IMR-90 (cell line): ENCODE measurements around the gene ERVFRD-1. TPM values are rescaled to one million over a fixed set of nuclear protein-coding genes. Genes with fewer than 3 reads are reported as not detected.
A peak's percentile ranks its signal among the peaks of the same experiment; 100 is the strongest.
"Not testable (repeated sequence)": the region's sequence is repeated elsewhere in the genome, so short reads cannot be mapped to it uniquely, and the experiment has no call there.

Source experiments
- ATAC-seq: fragments of 200-7000 bp; cut with Tn5 transposase; 2 replicates; pipeline ENCODE4 v1.9.1; 2020; ENCODE audit warnings: low read depth, mild to moderate bottlenecking, moderate library complexity
- BruUV-seq: library from RNA; stranded (reverse); fragments of 400-500 nt; replicated peaks from 2 replicates; lab custom pipeline; 2021; lab: Mats Ljungman, UMichigan
- CTCF ChIA-PET: fragments of 300-600 bp; formaldehyde crosslinking; extraction: SDS; loops from one replicate; lab custom pipeline; 2021; ENCODE audit warnings: antibody characterized with exemption; lab: Yijun Ruan, JAX
- POLR2A ChIA-PET: fragments of 300-600 bp; sonication (Branson Sonifier 250); formaldehyde crosslinking; loops from one replicate; lab custom pipeline; 2022; ENCODE audit warnings: antibody characterized with exemption; ENCODE audit not compliant: unreplicated experiment; lab: Charles Lee
- DNase-seq: peaks from one replicate; pipeline ENCODE4 v3.0.0; 2013
- H2AFZ ChIP-seq: replicated peaks from 2 replicates; pipeline ENCODE3; 2013; ENCODE audit warnings: low read length, mild to moderate bottlenecking; ENCODE audit not compliant: poor library complexity
- H2AK5ac ChIP-seq: 2 replicates; pipeline ENCODE4 v1.6.1; 2013; ENCODE audit warnings: low read depth, low read length, inconsistent platforms
- H2AK9ac ChIP-seq: replicated peaks from 2 replicates; pipeline ENCODE3; 2013; ENCODE audit warnings: mild to moderate bottlenecking, low read depth, low read length, moderate library complexity; ENCODE audit not compliant: poor library complexity
- H2BK120ac ChIP-seq: 2 replicates; pipeline ENCODE4 v1.6.1; 2013; ENCODE audit warnings: low read depth, low read length, inconsistent platforms
- H2BK15ac ChIP-seq: 3 replicates; pipeline ENCODE4 v1.6.1; 2013; ENCODE audit warnings: low read depth, low read length, inconsistent platforms
- H2BK20ac ChIP-seq: 2 replicates; pipeline ENCODE4 v1.6.1; 2013; ENCODE audit warnings: low read depth, mild to moderate bottlenecking, inconsistent platforms, low read length, moderate library complexity
- H2BK5ac ChIP-seq: 2 replicates; pipeline ENCODE4 v1.6.1; 2013; ENCODE audit warnings: mild to moderate bottlenecking, low read depth, low read length, inconsistent platforms; ENCODE audit not compliant: poor library complexity, severe bottlenecking
- H3K14ac ChIP-seq: replicated peaks from 2 replicates; pipeline ENCODE4 v1.6.1; 2013; ENCODE audit warnings: low read depth, low read length, inconsistent platforms
- H3K18ac ChIP-seq: 2 replicates; pipeline ENCODE4 v1.6.1; 2013; ENCODE audit warnings: low read depth, low read length, control low read depth
- H3K23ac ChIP-seq: 2 replicates; pipeline ENCODE4 v1.6.1; 2013; ENCODE audit warnings: low read depth, low read length, inconsistent platforms
- H3K27ac ChIP-seq: 2 replicates; pipeline ENCODE4 v1.5.1; 2013; ENCODE audit warnings: mild to moderate bottlenecking, control low read depth, low read length; ENCODE audit not compliant: insufficient read depth
- H3K27me3 ChIP-seq: 2 replicates; pipeline ENCODE4 v1.6.1; 2013; ENCODE audit warnings: low read length; ENCODE audit not compliant: control insufficient read depth, insufficient read depth
- H3K36me3 ChIP-seq: 2 replicates; pipeline ENCODE4 v1.6.1; 2013; ENCODE audit warnings: low read length, mixed read lengths; ENCODE audit not compliant: control insufficient read depth, insufficient read depth
- H3K4ac ChIP-seq: 2 replicates; pipeline ENCODE4 v1.6.1; 2013; ENCODE audit warnings: low read depth, low read length, inconsistent platforms
- H3K4me1 ChIP-seq: 2 replicates; pipeline ENCODE4 v1.6.1; 2013; ENCODE audit warnings: low read length, mixed read lengths; ENCODE audit not compliant: control insufficient read depth, insufficient read depth
- H3K4me2 ChIP-seq: 2 replicates; pipeline ENCODE4 v1.6.1; 2013; ENCODE audit warnings: low read depth, mild to moderate bottlenecking, control low read depth, low read length, moderate library complexity
- H3K4me3 ChIP-seq: 2 replicates; pipeline ENCODE4 v1.5.1; 2013; ENCODE audit warnings: low read depth, mild to moderate bottlenecking, control low read depth, low read length, moderate library complexity; ENCODE audit not compliant: insufficient read depth
- H3K56ac ChIP-seq: 2 replicates; pipeline ENCODE4 v1.6.1; 2013; ENCODE audit warnings: low read length, inconsistent platforms; ENCODE audit not compliant: insufficient read depth; ENCODE audit errors: extremely low read depth
- H3K79me1 ChIP-seq, 2 experiments: 2 replicates each; pipeline ENCODE4 v1.6.1; 2013; ENCODE audit warnings: low read length in 2 of 2, inconsistent platforms in 1 of 2, low read depth in 1 of 2
- H3K9ac ChIP-seq: 2 replicates; pipeline ENCODE4 v1.6.1; 2013; ENCODE audit warnings: low read depth, low read length, control low read depth
- H3K9me1 ChIP-seq: 2 replicates; pipeline ENCODE4 v1.6.1; 2013; ENCODE audit warnings: low read length, inconsistent platforms; ENCODE audit not compliant: insufficient read depth
- H3K9me3 ChIP-seq: 2 replicates; pipeline ENCODE4 v1.6.1; 2013; ENCODE audit warnings: low read length; ENCODE audit not compliant: control insufficient read depth, insufficient read depth
- H4K20me1 ChIP-seq: 2 replicates; pipeline ENCODE4 v1.6.1; 2013; ENCODE audit warnings: low read length, inconsistent platforms; ENCODE audit not compliant: insufficient read depth
- H4K5ac ChIP-seq: 2 replicates; pipeline ENCODE4 v1.6.1; 2013; ENCODE audit warnings: mild to moderate bottlenecking, low read depth, low read length, control low read depth
- H4K8ac ChIP-seq, 2 experiments: 2 replicates each; pipeline ENCODE4 v1.6.1; 2013; ENCODE audit warnings: low read depth in 2 of 2, low read length in 2 of 2, control low read depth in 1 of 2, inconsistent platforms in 1 of 2
- H4K91ac ChIP-seq: 2 replicates; pipeline ENCODE4 v1.6.1; 2013; ENCODE audit warnings: low read depth, low read length, inconsistent platforms; ENCODE audit not compliant: insufficient read depth
- WGBS, 2 experiments: methylation state at CpG; one replicate each; pipeline versions ENCODE4 v1.1.5 to v1.1.7; 2013; ENCODE audit warnings: missing lambda C conversion rate in 2 of 2; ENCODE audit not compliant: insufficient read length in 1 of 2; ENCODE audit errors: extremely low coverage in 2 of 2; 5-methylcytosine and 5-hydroxymethylcytosine counted together
- dilution Hi-C: fragments of 300-500 bp; cut with HindIII; formaldehyde crosslinking; loops from one replicate; pipeline ENCODE4 v1.14.3; 2018; ENCODE audit warnings: low sequenced_read_pairs; ENCODE audit not compliant: unreplicated experiment
- in situ Hi-C: fragments of 300-500 bp; cut with MboI; formaldehyde crosslinking; loops from 3 replicates; pipeline ENCODE4 v1.14.3; 2019; ENCODE audit warnings: low sequenced_read_pairs, inconsistent platforms, mixed read lengths
- intact Hi-C: fragments of 100-400 bp; cut with micrococcal nuclease; formaldehyde crosslinking; loops from 2 replicates; pipeline ENCODE4 v1.10.0; 2022
- polyA plus RNA-seq, 3 experiments: library from polyadenylated mRNA; depleted of rRNA; stranded (reverse); fragments of >200 nt; gene quantifications; 2 replicates each; pipeline ENCODE4 v1.2.3, GENCODE V29; 2012; ENCODE audit warnings: low replicate concordance in 1 of 3
- total RNA-seq: library from RNA; depleted of rRNA; stranded (reverse); fragments of >200 nt; gene quantifications from 2 replicates; pipeline ENCODE4 v1.2.3, GENCODE V29; 2012

The ERVFRD-1 gene
- total and polyA plus RNA-seq, 2 of the 4 experiments (the other 2 are of a cell fraction) = not detected

- H4K20me1 ChIP-seq, ATAC-seq, H3K27me3 ChIP-seq, H3K18ac ChIP-seq, H3K9ac ChIP-seq, in situ Hi-C loops, H2AK9ac ChIP-seq, H3K79me1 ChIP-seq, H3K23ac ChIP-seq, intact Hi-C loops, H3K14ac ChIP-seq, H2BK5ac ChIP-seq, POLR2A ChIA-PET, H2AK5ac ChIP-seq, H3K4ac ChIP-seq, H3K4me1 ChIP-seq, H4K91ac ChIP-seq, dilution Hi-C loops, BruUV-seq, DNase-seq, H3K36me3 ChIP-seq, H4K5ac ChIP-seq, H2AFZ ChIP-seq, H3K4me3 ChIP-seq, H2BK20ac ChIP-seq, H3K4me2 ChIP-seq, H3K56ac ChIP-seq, H4K8ac ChIP-seq, H3K9me3 ChIP-seq, H3K27ac ChIP-seq, CTCF ChIA-PET: not testable (repeated sequence)
- Histone ChIP-seq H3K9me1 (peaks cover 14% of the 10 kb centered on the region), H2BK120ac (peak overlapping the region; percentile 79; the same call in 1 of the 2 replicates), H2BK15ac (0 out of 3 replicates have a peak overlapping the region, but pooled peaks have one; percentile 62)
- WGBS, 2 experiments = 87% methylated on average over 9 of the region's 47 CpGs; no CpG with 5 or more reads in 1 of the 2 experiments
Measured at GRCh38 chr6:11087141-11087812, 24.2 kb downstream of the ERVFRD-1 start.
